ENCODE data around the gene TAS2R10.

- TF ChIP-seq CTCF (IDR thresholded peaks at IDR 0.05; ENCODE audit: poor library complexity, severe bottlenecking) (no peak), POLR2AphosphoS5 (IDR thresholded peaks at IDR 0.05) (no peak), EP300 (conservative IDR thresholded peaks at IDR 0.05; ENCODE audit: poor library complexity, severe bottlenecking) (no peak), MXI1 (conservative IDR thresholded peaks at IDR 0.05; ENCODE audit: poor library complexity, severe bottlenecking) (no peak), RAD21 (conservative IDR thresholded peaks at IDR 0.05) (no peak)
- TF ChIP-seq, protein P1, sequence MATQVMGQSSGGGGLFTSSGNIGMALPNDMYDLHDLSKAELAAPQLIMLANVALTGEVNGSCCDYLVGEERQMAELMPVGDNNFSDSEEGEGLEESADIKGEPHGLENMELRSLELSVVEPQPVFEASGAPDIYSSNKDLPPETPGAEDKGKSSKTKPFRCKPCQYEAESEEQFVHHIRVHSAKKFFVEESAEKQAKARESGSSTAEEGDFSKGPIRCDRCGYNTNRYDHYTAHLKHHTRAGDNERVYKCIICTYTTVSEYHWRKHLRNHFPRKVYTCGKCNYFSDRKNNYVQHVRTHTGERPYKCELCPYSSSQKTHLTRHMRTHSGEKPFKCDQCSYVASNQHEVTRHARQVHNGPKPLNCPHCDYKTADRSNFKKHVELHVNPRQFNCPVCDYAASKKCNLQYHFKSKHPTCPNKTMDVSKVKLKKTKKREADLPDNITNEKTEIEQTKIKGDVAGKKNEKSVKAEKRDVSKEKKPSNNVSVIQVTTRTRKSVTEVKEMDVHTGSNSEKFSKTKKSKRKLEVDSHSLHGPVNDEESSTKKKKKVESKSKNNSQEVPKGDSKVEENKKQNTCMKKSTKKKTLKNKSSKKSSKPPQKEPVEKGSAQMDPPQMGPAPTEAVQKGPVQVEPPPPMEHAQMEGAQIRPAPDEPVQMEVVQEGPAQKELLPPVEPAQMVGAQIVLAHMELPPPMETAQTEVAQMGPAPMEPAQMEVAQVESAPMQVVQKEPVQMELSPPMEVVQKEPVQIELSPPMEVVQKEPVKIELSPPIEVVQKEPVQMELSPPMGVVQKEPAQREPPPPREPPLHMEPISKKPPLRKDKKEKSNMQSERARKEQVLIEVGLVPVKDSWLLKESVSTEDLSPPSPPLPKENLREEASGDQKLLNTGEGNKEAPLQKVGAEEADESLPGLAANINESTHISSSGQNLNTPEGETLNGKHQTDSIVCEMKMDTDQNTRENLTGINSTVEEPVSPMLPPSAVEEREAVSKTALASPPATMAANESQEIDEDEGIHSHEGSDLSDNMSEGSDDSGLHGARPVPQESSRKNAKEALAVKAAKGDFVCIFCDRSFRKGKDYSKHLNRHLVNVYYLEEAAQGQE (IDR thresholded peaks at IDR 0.05; ENCODE audit: borderline replicate concordance) = no peak
Observed at GRCh38 chr12:10861366-10861765, 35.2 kb upstream of the TAS2R10 start.

Data from neural cell (in vitro differentiated cells).